Prostate gland (tissue), 2 donors: ENCODE data around the gene DSEL. TPM values are rescaled to one million over a fixed set of nuclear protein-coding genes. Genes with fewer than 3 reads are reported as not detected.

Source experiments
- DNase-seq: peaks from one replicate; pipeline ENCODE4 v3.0.0-alpha.2; 2019; ENCODE audit warnings: low spot score
- H3K27ac ChIP-seq, 2 donors: fragments of 200-600 bp; sonication (generic); 2 replicates each; pipeline ENCODE4 v1.5.1; 2017 to 2019
- H3K27me3 ChIP-seq: fragments of 200-600 bp; sonication (generic); replicated peaks from 2 replicates; pipeline ENCODE4 v1.5.1; 2019; ENCODE audit not compliant: insufficient read depth
- H3K36me3 ChIP-seq, 2 donors: fragments of 200-600 bp; sonication (generic); 1 replicate in 1 of 2; 2 replicates in 1 of 2; pipeline versions ENCODE4 v1.5.1 to v1.8.1; 2017 to 2019
- H3K4me1 ChIP-seq: fragments of 200-600 bp; sonication (generic); replicated peaks from 2 replicates; pipeline ENCODE4 v1.5.1; 2019
- H3K4me3 ChIP-seq, 2 donors: fragments of 200-600 bp; sonication (generic); 2 replicates each; pipeline ENCODE4 v1.5.1; 2017 to 2019
- H3K9me3 ChIP-seq: fragments of 200-600 bp; sonication (generic); 2 replicates; pipeline ENCODE4 v1.5.1; 2017
- CTCF ChIP-seq, 4 experiments: fragments of 200-600 bp in 2 of 4; fragments of 450-650 bp in 2 of 4; sonication (generic) in 2 of 4; IDR thresholded peaks; 1 replicate in 3 of 4; 2 replicates in 1 of 4; pipeline ENCODE4 v1.5.1; 2016 to 2019; ENCODE audit warnings: antibody characterized with exemption in 4 of 4, mild to moderate bottlenecking in 2 of 4, moderate library complexity in 2 of 4
- POLR2A ChIP-seq: fragments of 450-650 bp; IDR thresholded peaks from one replicate; pipeline ENCODE4 v1.6.1; 2016; ENCODE audit warnings: antibody characterized with exemption, mild to moderate bottlenecking
- POLR2AphosphoS5 ChIP-seq: sonication (generic); formaldehyde crosslinking; IDR thresholded peaks from one replicate; pipeline ENCODE4 v1.6.1; 2017; ENCODE audit warnings: antibody characterized with exemption
- WGBS: methylation state at CpG from one replicate; pipeline ENCODE4 v1.1.5; 2018; 5-methylcytosine and 5-hydroxymethylcytosine counted together
- intact Hi-C: fragments of 100-400 bp; cut with DNase I; formaldehyde crosslinking; loops from one replicate; pipeline ENCODE4 v1.14.2; 2022
- total RNA-seq, 2 donors: library from RNA; depleted of rRNA; stranded (reverse); fragments of >200 nt; gene quantifications; one replicate each; pipeline ENCODE4 v1.1.0, GENCODE V29; 2016

The DSEL gene
- total RNA-seq, 2 donors from 2014 or later: 5.4 to 5.7 TPM

GRCh38 chr18:67509741-67510391 is 6.7 kb downstream of the DSEL start:
- Histone ChIP-seq H3K27ac (no peak overlapping the region), H3K9me3 (no peaks in the 10 kb centered on the region), H3K27me3 (no peaks in the 10 kb centered on the region), H3K4me1 (no peaks in the 10 kb centered on the region), H3K4me3 (no peak overlapping the region), H3K36me3 (no peaks in the 10 kb centered on the region)
- WGBS: 83% methylated on average over 6 of the region's 6 CpGs
- no peak for DNase-seq
- TF ChIP-seq CTCF (IDR thresholded peaks at IDR 0.05): no peak
- no peak for TF ChIP-seq POLR2A
- TF ChIP-seq POLR2AphosphoS5: no peak
- intact Hi-C loops: loop anchor here (10.0 kb wide), 1 partner anchor 1205 kb away; the partner anchor contains the start of gene TMX3

GRCh38 chr18:67508146-67508545 is 8.4 kb downstream of the DSEL start:
- no peak overlapping the region for H3K27ac ChIP-seq
- WGBS: 95% methylated on average over 2 of the region's 2 CpGs
- no peaks in the 10 kb centered on the region for H3K9me3 ChIP-seq
- no peaks in the 10 kb centered on the region for H3K27me3 ChIP-seq
- no peaks in the 10 kb centered on the region for H3K36me3 ChIP-seq
- TF ChIP-seq POLR2AphosphoS5 (no peak), CTCF (IDR thresholded peaks at IDR 0.05) (no peak), POLR2A (no peak)
- DNase-seq: no peak
- H3K4me1 ChIP-seq: no peaks in the 10 kb centered on the region
- intact Hi-C loops: no loop called here
- no peak overlapping the region for H3K4me3 ChIP-seq

- no peaks in the 10 kb centered on the region for H3K9me3 ChIP-seq
- intact Hi-C loops: no loop called here
- no peaks in the 10 kb centered on the region for H3K27me3 ChIP-seq
- 81% methylated on average over 1 of the region's 1 CpG for WGBS
- H3K27ac ChIP-seq: no peak overlapping the region
- DNase-seq: no peak
- TF ChIP-seq POLR2AphosphoS5 (no peak), CTCF (IDR thresholded peaks at IDR 0.05) (no peak), POLR2A (no peak)
- H3K4me3 ChIP-seq: no peak overlapping the region
- no peaks in the 10 kb centered on the region for H3K36me3 ChIP-seq
- no peaks in the 10 kb centered on the region for H3K4me1 ChIP-seq
Measured at GRCh38 chr18:67504739-67505138, 11.8 kb downstream of the DSEL start.

- no peak overlapping the region for H3K4me3 ChIP-seq
- intact Hi-C loops: no loop called here
- no peaks in the 10 kb centered on the region for H3K9me3 ChIP-seq
- no peaks in the 10 kb centered on the region for H3K27me3 ChIP-seq
- H3K27ac ChIP-seq: no peak overlapping the region
- H3K36me3 ChIP-seq: no peaks in the 10 kb centered on the region
- WGBS: 68% methylated on average over 3 of the region's 3 CpGs
- DNase-seq: no peak
- H3K4me1 ChIP-seq: no peaks in the 10 kb centered on the region
- TF ChIP-seq CTCF (IDR thresholded peaks at IDR 0.05): no peak
- TF ChIP-seq POLR2AphosphoS5: no peak
Measured at GRCh38 chr18:67500522-67501205, 15.9 kb downstream of the DSEL start.

- TF ChIP-seq CTCF (IDR thresholded peaks at IDR 0.05): no peak
- no peak for TF ChIP-seq POLR2AphosphoS5
- no peak for TF ChIP-seq POLR2A
- Histone ChIP-seq H3K9me3 (no peaks in the 10 kb centered on the region), H3K4me3 (no peak overlapping the region), H3K4me1 (no peaks in the 10 kb centered on the region), H3K27ac (no peak overlapping the region), H3K36me3 (no peaks in the 10 kb centered on the region), H3K27me3 (no peaks in the 10 kb centered on the region)
- intact Hi-C loops: no loop called here
- no peak for DNase-seq
- 63% methylated on average over 4 of the region's 4 CpGs for WGBS
Measured at GRCh38 chr18:67496469-67496868, 20.1 kb downstream of the DSEL start.
